ENCODE data around the gene SCUBE2. TPM values are rescaled to one million over a fixed set of nuclear protein-coding genes. Genes with fewer than 3 reads are reported as not detected.
A peak's percentile ranks its signal among the peaks of the same experiment; 100 is the strongest.

Gene SCUBE2
- total and polyA plus RNA-seq, 7 donors: 2.3 to 22.9 (median 7.5) TPM

GRCh38 chr11:9059406-9059805 lies 32.0 kb downstream of the SCUBE2 start:
- H3K4me3 ChIP-seq: no peak overlapping the region
- TF ChIP-seq POLR2A (IDR thresholded peaks at IDR 0.05): no peak
- WGBS, 2 donors: 26 to 70% methylated on average over 3 of the region's 3 CpGs
- peaks cover 0 to 8% (median 0%) of the 10 kb centered on the region in 4 donors for H3K4me1 ChIP-seq
- no peaks in the 10 kb centered on the region for H3K36me3 ChIP-seq
- intact Hi-C loops (cut with DNase I): no loop called here
- no peak overlapping the region for H3K27ac ChIP-seq
- DNase-seq: no peak
- H3K27me3 ChIP-seq: no peaks in the 10 kb centered on the region
- no peaks in the 10 kb centered on the region for H3K9me3 ChIP-seq

GRCh38 chr11:9057888-9058287 lies 33.5 kb downstream of the SCUBE2 start:
- intact Hi-C loops (cut with DNase I): no loop called here
- no peaks in the 10 kb centered on the region for H3K9me3 ChIP-seq
- no peak for DNase-seq
- H3K4me3 ChIP-seq: no peak overlapping the region
- H3K27ac ChIP-seq: no peak overlapping the region
- WGBS, 2 donors: 85 to 88% methylated on average over 4 of the region's 4 CpGs
- no peaks in the 10 kb centered on the region for H3K36me3 ChIP-seq
- peaks cover 0 to 8% (median 0%) of the 10 kb centered on the region in 4 donors for H3K4me1 ChIP-seq
- no peak for TF ChIP-seq EP300 (IDR thresholded peaks at IDR 0.05)
- no peaks in the 10 kb centered on the region for H3K27me3 ChIP-seq

GRCh38 chr11:9057007-9057406 lies 34.4 kb downstream of the SCUBE2 start:
- WGBS, 2 donors: 80 to 87% methylated on average over 2 of the region's 2 CpGs
- no peak overlapping the region for H3K4me3 ChIP-seq
- TF ChIP-seq EP300 (IDR thresholded peaks at IDR 0.05) (no peak), CTCF (IDR thresholded peaks at IDR 0.05) (no peak), POLR2AphosphoS5 (IDR thresholded peaks at IDR 0.05) (no peak), POLR2A (IDR thresholded peaks at IDR 0.05) (no peak)
- no peaks in the 10 kb centered on the region for H3K36me3 ChIP-seq
- peak overlapping the region in 1 of 4 donors; percentile 24 for H3K27ac ChIP-seq
- H3K27me3 ChIP-seq: no peaks in the 10 kb centered on the region
- no peak for DNase-seq
- intact Hi-C loops (cut with DNase I): no loop called here
- H3K9me3 ChIP-seq: no peaks in the 10 kb centered on the region
- peaks cover 0 to 8% (median 0%) of the 10 kb centered on the region in 4 donors for H3K4me1 ChIP-seq

GRCh38 chr11:9056467-9056866 lies 34.9 kb downstream of the SCUBE2 start:
- TF ChIP-seq POLR2AphosphoS5 (IDR thresholded peaks at IDR 0.05): no peak
- TF ChIP-seq POLR2A (IDR thresholded peaks at IDR 0.05): no peak
- no peak for TF ChIP-seq EP300 (IDR thresholded peaks at IDR 0.05)
- TF ChIP-seq CTCF (IDR thresholded peaks at IDR 0.05): no peak
- WGBS, 2 donors: 92 to 94% methylated on average over 6 of the region's 6 CpGs
- Histone ChIP-seq H3K27ac (peak overlapping the region in 1 of 4 donors; percentile 24), H3K27me3 (no peaks in the 10 kb centered on the region), H3K9me3 (no peaks in the 10 kb centered on the region), H3K36me3 (no peaks in the 10 kb centered on the region), H3K4me3 (no peak overlapping the region), H3K4me1 (peaks cover 0 to 8% (median 0%) of the 10 kb centered on the region in 4 donors)
- DNase-seq: no peak
- intact Hi-C loops (cut with DNase I): no loop called here

GRCh38 chr11:9053316-9054035 lies 37.9 kb downstream of the SCUBE2 start:
- Histone ChIP-seq H3K27me3 (no peaks in the 10 kb centered on the region), H3K36me3 (no peaks in the 10 kb centered on the region), H3K9me3 (no peaks in the 10 kb centered on the region), H3K4me3 (no peak overlapping the region), H3K4me1 (peaks cover 0 to 20% (median 11%) of the 10 kb centered on the region in 4 donors), H3K27ac (no peak overlapping the region)
- 69 to 79% methylated on average over 7 of the region's 7 CpGs for WGBS, 2 donors
- intact Hi-C loops (cut with DNase I): no loop called here
- TF ChIP-seq POLR2AphosphoS5 (IDR thresholded peaks at IDR 0.05): no peak
- no peak for TF ChIP-seq EP300 (IDR thresholded peaks at IDR 0.05)
- TF ChIP-seq POLR2A (IDR thresholded peaks at IDR 0.05): no peak
- no peak for TF ChIP-seq CTCF (IDR thresholded peaks at IDR 0.05)
- DNase-seq: no peak

- no peaks in the 10 kb centered on the region for H3K36me3 ChIP-seq
- TF ChIP-seq EP300 (IDR thresholded peaks at IDR 0.05): no peak
- WGBS, 2 donors: 85 to 92% methylated on average over 3 of the region's 3 CpGs
- no peaks in the 10 kb centered on the region for H3K9me3 ChIP-seq
- DNase-seq: no peak
- H3K27me3 ChIP-seq: no peaks in the 10 kb centered on the region
- intact Hi-C loops (cut with DNase I): no loop called here
- peaks cover 0 to 25% (median 20%) of the 10 kb centered on the region in 4 donors for H3K4me1 ChIP-seq
- no peak overlapping the region for H3K4me3 ChIP-seq
- H3K27ac ChIP-seq: no peak overlapping the region
These were observed 39.1 kb downstream of the SCUBE2 start for GRCh38 chr11:9052316-9052715.

Measured in sigmoid colon (tissue), 7 donors.